Measurements from ENCODE around the gene MGAM2.
"Not testable (repeated sequence)": the region's sequence is repeated elsewhere in the genome, so short reads cannot be mapped to it uniquely, and the experiment has no call there.

MGAM2 gene

DNA sequence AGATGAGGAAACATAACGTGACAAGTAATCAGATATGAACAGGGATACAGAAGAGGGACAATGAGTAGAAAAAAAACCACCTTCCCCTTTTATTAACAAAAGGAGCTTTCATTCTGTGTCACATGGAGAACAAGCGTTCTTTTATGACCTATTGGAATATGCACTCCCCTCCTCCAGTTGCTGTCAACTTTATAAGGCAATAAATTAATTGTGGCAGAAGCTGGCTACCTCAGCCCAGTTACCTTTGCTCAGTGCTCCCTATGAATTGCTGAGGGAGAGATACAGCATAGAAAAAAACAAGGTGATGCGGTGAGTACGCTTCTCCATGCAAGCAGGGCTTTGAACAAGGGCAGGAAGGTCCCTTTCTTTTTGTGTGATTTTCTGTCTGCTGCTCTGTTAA, at the start of gene MGAM2:
MGAM2 (plus strand) TSS at position 220 of the 400 bp plus-strand sequence. CDS start 5,156 bp downstream, outside the sequence.
- no peak for DNase-seq

DNA sequence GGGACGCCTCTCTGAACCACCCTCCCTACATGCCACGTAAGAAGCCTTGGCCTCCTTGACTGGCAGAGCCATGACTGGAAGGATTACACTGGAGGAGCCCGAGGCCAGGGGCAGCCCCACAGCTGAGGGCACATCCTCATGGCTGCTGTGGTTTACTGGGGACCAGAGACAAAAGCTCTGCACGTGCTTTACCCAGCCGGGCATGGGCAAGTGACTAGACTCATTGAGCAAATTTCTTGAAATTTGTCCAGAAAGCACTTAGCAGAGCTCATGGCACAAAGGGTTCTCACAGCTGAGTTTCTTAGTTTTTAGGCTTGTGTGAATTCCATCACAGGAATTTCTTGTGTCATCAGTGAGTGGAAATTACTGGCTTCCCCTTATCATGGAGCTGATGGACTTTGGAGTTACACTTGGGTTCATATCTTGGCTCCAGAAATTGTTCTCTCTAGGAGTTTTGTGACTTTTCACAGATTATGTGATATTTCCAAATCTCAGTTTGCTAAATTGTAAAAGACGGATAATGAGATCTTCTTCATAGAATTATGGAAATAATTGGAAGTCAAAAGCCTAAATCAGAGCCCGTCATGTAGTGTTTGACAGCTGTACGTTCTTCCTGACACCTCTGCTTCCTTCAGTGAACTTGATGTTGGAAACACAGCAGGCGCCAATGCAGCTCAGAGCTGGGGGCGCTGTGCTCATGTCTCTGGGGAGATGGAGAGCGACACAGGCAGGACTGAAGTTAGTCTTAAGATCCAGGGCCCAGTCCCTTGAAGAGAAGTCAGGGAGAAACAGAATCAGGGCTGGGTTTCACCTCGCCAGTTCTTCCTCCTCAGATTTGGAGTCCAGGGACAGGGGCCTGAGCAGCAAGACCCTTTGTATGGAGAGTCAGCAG, 47.7 kb upstream of the MGAM2 start:
- no peak for DNase-seq

- no peak for DNase-seq
Measured at GRCh38 chr7:142066536-142066935, 45.0 kb upstream of the MGAM2 start.

- no peak for DNase-seq
Measured at GRCh38 chr7:142077762-142078161, 33.8 kb upstream of the MGAM2 start.

- DNase-seq = no peak
Measured at GRCh38 chr7:142083605-142084004, 27.9 kb upstream of the MGAM2 start.

DNA sequence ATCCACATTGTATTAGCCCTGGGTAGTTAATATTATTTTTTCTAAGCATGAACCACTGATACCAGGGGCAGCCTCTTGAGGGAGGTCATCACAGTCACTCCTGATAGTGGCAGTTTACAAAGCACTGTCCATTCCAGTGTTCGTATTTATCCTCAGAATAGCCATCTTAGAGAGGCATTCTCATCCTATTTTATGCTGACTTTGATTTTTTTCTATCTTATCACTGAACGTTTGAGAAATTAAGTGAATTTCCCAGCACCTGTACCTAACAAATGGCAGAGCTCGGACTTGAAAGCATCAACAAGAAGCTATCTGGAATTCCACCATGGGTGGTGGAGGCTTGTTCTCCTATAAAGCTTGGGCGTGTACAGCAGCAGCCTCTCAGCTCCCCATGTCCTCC, 26.1 kb upstream of the MGAM2 start:
- no peak for DNase-seq

DNA sequence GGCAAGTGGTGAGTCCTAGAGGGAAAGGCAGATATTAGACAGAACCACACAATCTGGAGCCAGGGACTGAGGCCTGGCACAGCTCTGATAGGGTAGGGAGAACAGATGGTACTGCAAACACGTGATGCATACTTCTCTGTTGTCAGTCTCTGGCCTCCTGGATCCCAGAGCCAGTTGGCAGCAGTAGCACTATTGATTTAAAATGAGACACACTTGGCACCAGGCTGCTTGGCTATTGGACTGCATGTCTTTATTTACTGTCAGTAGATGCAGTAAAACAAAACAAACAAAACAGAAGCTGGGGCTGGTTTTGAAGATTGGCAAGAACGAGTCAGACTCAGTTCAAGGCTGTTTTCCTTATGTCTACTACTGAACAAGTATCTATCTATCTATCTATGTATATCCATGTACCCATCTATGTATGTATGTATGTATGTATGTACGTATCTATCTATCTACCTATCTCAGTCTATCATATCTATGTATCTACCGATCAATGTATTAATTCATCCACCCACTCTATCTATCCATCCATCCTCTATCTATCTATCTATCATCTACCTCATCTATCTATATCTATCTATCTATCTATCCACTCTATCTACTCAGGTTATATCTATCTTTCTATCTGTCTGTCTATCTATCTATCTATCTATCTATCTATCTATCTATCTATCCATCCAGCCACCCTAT, 23.4 kb upstream of the MGAM2 start:
- no peak for DNase-seq

DNA sequence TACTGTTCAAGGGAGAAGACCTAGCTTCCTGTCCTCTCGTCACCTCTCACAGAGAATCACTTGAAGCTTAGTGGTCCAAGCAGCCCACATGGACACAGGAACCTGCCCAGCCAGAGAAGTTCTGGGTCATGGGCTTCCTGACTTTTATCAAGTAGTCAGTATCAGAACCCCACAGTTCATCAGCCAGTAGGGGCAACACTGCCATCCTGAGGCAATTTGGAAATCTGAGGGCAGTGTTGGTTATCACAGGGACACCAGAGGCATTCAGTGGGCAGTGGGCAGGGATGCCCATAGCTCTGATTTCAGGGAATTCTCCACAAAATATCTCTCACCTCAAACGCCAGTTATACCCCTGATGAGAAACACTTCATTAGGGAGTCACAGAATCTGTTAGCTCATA, 22.5 kb upstream of the MGAM2 start:
- DNase-seq = no peak

GRCh38 chr7:142091961-142092360, 19.6 kb upstream of the MGAM2 start:
- no peak for DNase-seq

- no peak for DNase-seq
Measured at GRCh38 chr7:142094861-142095260, 16.7 kb upstream of the MGAM2 start.

GRCh38 chr7:142097571-142097970, 13.9 kb upstream of the MGAM2 start:
- DNase-seq = no peak

GRCh38 chr7:142098004-142098403, 13.5 kb upstream of the MGAM2 start:
- DNase-seq = no peak

DNA sequence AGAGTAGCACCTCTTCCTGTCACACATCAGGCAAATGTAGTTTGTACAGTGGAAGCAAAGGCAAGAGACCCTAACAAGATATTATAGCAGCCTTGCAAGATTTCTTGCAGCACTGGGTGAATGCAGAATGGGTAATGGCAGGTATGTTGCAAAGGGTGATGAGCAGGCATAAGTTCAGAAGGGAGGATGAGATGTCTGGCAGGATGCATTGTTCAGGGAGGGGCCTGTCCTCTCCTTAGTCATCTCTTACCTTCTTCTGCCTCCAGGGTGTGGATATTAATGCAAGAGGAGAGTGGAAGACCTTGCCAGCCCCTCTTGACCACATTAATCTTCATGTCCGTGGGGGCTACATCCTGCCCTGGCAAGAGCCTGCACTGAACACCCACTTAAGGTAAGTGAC, 12.2 kb upstream of the MGAM2 start:
- not testable (repeated sequence) for DNase-seq

DNA sequence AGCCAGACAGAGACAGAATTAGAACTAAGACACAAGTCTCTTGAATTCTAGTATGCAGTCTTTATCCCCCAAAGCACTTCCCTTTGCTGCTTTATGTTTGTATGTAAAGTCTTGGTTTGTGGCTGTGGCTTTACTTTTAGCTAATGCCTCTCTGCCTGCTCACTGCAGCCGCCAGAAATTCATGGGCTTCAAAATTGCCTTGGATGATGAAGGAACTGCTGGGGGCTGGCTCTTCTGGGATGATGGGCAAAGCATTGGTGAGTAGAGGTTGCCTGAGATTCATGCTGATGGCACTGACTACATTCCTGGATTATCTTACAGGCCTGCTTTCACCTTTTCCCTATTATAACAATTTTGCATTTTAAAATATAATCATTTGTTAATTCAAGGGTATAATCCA, 10.9 kb upstream of the MGAM2 start:
- DNase-seq = no peak

GRCh38 chr7:142101794-142102193, 9.7 kb upstream of the MGAM2 start:
- DNase-seq = not testable (repeated sequence)

GRCh38 chr7:142104550-142105527, 6.7 kb upstream of the MGAM2 start:
- no peak for DNase-seq

- DNase-seq = no peak
Measured at GRCh38 chr7:142108728-142109505, 2.6 kb upstream of the MGAM2 start.

GRCh38 chr7:142110098-142110497, 1.4 kb upstream of the MGAM2 start:
- DNase-seq = no peak

DNA sequence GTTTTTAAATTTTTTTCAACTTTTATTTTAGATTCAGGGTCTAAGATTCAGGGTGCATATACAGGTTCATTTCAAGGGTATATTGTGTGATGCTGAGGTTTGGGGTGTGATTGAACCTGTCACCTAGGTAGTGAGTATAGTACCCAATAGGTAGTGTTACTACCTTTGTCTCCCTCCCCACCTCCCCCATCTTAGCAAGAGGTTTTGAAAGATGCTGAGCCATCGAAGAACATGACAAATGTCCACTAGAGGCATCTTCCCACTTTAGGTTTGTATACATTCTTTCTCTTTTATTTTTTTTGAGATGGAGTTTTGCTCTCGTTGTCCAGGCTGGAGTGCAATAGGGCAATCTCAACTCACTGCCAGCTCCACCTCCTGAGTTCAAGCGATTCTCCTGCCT, 880 bp upstream of the MGAM2 start:
- DNase-seq = no peak

- no peak for DNase-seq
Measured at GRCh38 chr7:142112086-142112485, 568 bp downstream of the MGAM2 start.

DNA sequence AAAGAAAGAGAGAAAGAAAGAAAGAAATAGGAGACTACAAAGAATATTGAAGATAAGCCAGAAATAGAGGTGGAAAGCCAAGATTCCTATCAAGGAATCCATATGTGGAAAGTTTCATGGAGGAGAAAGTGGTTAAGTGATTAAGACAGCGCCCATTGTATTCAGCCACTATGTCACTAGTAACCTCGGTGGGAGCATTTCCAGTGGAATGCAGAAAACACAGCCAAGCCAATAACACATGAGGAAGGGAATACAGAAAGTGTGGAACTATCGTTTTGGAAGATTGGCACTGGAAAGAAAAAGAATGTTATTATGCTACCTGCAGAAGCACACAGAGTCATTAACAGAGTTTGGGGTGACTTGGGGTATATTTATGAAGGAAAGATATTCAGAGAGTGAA, 2.7 kb downstream of the MGAM2 start:
- no peak for DNase-seq

DNA sequence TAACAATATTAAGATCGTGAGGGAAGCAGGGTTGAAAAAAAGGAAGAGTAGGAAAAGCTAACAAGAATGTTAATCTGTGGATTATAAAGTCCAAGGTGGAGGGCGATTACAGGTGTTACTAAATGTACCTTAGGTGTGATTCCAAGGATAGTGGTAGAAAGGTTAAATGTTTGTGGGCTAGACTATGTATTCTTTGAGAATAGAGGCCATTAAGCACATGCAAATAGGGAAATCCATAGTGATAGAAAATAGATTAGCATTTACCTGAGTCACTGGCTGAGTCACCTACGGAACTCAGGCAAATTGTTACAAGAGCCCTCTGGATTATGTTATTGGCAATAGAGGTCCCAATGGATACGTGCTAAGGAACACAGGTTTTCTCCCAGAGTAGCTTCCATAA, 9.0 kb downstream of the MGAM2 start:
- DNase-seq = no peak
